ENCODE results near the gene GSAP. TPM values are rescaled to one million over a fixed set of nuclear protein-coding genes. Genes with fewer than 3 reads are reported as not detected.

Gene GSAP
- total and polyA plus RNA-seq, 2 donors (not counting 3 experiments of a cell fraction or from before 2014, with no cell fraction given): 2.3 to 5.8 TPM

- BruUV-seq (replicated peaks): no TSS peak
- DNase-seq (ENCODE audit: low read depth, low spot score) (no peak), FAIRE-seq (no peak)
- no peaks in the 10 kb centered on the region for H3K36me3 ChIP-seq (ENCODE audit: control insufficient read depth in 2 of 2, extremely low read depth in 1 of 2, insufficient read depth in 2 of 2, low read length in 2 of 2)
- no peak overlapping the region for H3K4me2 ChIP-seq (ENCODE audit: insufficient read depth, low read length)
- no peaks in the 10 kb centered on the region for H3K9me3 ChIP-seq (replicated peaks; ENCODE audit: control insufficient read depth, insufficient read depth, low read length)
- no peak for TF ChIP-seq POLR2AphosphoS5 (IDR thresholded peaks at IDR 0.05; ENCODE audit: insufficient read depth, low read depth, low read length)
- TF ChIP-seq MAX (IDR thresholded peaks at IDR 0.05; ENCODE audit: insufficient read depth, insufficient read length): no peak
- no peak for TF ChIP-seq MYC (IDR thresholded peaks at IDR 0.05; ENCODE audit: low read depth, low read length)
- TF ChIP-seq CTCF (IDR thresholded peaks at IDR 0.05; ENCODE audit: extremely low read depth in 1 of 2, insufficient read depth in 1 of 2, low read depth in 1 of 2, low read length in 2 of 2): no peak
- TF ChIP-seq GATA2 (IDR thresholded peaks at IDR 0.05; ENCODE audit: insufficient read depth, insufficient read length, low read depth, low read length): no peak
- no peak for TF ChIP-seq FOS (IDR thresholded peaks at IDR 0.05; ENCODE audit: borderline replicate concordance, insufficient read depth, low read length)
- TF ChIP-seq EZH2 (IDR thresholded peaks at IDR 0.05; ENCODE audit: borderline replicate concordance, low read depth, low read length, severe bottlenecking): no peak
- TF ChIP-seq JUN (IDR thresholded peaks at IDR 0.05; ENCODE audit: borderline replicate concordance, insufficient read depth, insufficient read length, low read depth): no peak
- TF ChIP-seq POLR2A (IDR thresholded peaks at IDR 0.05; ENCODE audit: low read depth, low read length): no peak
- no peaks in the 10 kb centered on the region for H3K79me2 ChIP-seq (ENCODE audit: control insufficient read depth, insufficient read depth, low read length)
- H3K4me3 ChIP-seq (replicated peaks in 1 of 3; ENCODE audit: insufficient read depth in 1 of 3, low read depth in 1 of 3, low read length in 3 of 3): no peak overlapping the region
- no peak overlapping the region for H3K9ac ChIP-seq (replicated peaks; ENCODE audit: extremely low read depth, insufficient read depth, low read length)
- no peak overlapping the region for H3K27ac ChIP-seq (ENCODE audit: insufficient read depth, low read depth, low read length)
- dilution Hi-C loops (cut with MboI; ENCODE audit: extremely low pct_ligation_motif_present, low sequenced_read_pairs) (no loop called here), intact Hi-C loops (cut with micrococcal nuclease) (no loop called here)
- H4K20me1 ChIP-seq (replicated peaks; ENCODE audit: control insufficient read depth, extremely low read depth, insufficient read depth, low read length): no peaks in the 10 kb centered on the region
- no peaks in the 10 kb centered on the region for H3K27me3 ChIP-seq (ENCODE audit: control insufficient read depth in 2 of 2, insufficient read depth in 2 of 2, low read length in 2 of 2)
- no peaks in the 10 kb centered on the region for H3K9me1 ChIP-seq (replicated peaks; ENCODE audit: control insufficient read depth, extremely low read depth, insufficient read depth, low read length)
- H2AFZ ChIP-seq (ENCODE audit: low read depth, low read length): no peak overlapping the region
- POLR2A ChIA-PET: no interaction called here
- no peaks in the 10 kb centered on the region for H3K4me1 ChIP-seq (ENCODE audit: control insufficient read depth, extremely low read depth, insufficient read depth, low read length)
- CTCF ChIA-PET: interaction anchor here (0.6 to 1.3 kb wide), 2 partner anchors 62 to 1288 kb away, joined by 3 to 5 read pairs; no protein-coding TSS in a partner anchor
These were observed 107.4 kb downstream of the GSAP start for GRCh38 chr7:77308792-77309191.

All from endothelial cell of umbilical vein (primary cell).